Testis (tissue), 2 donors: ENCODE measurements around the gene LRMDA.
A peak's percentile ranks its signal among the peaks of the same experiment; 100 is the strongest.

Experiments used
- CTCF ChIP-seq, 3 experiments: fragments of 450-650 bp in 2 of 3; fragments of 200-600 bp in 1 of 3; sonication (generic) in 1 of 3; IDR thresholded peaks; one replicate each; pipeline ENCODE4 v1.5.1; 2016 to 2019; ENCODE audit warnings: antibody characterized with exemption in 3 of 3, mild to moderate bottlenecking in 2 of 3, moderate library complexity in 1 of 3
- POLR2A ChIP-seq: fragments of 450-650 bp; IDR thresholded peaks from one replicate; pipeline ENCODE4 v1.6.1; 2017; ENCODE audit warnings: antibody characterized with exemption, mild to moderate bottlenecking, moderate library complexity

- TF ChIP-seq POLR2A (no peak), CTCF (IDR thresholded peaks at IDR 0.05) (peak; percentile 77 to 90 (median 88))
Observed at GRCh38 chr10:76036111-76036940, 604.9 kb downstream of the LRMDA start.
